GM12878 (cell line): ENCODE data around the gene NSMCE1. TPM values are rescaled to one million over a fixed set of nuclear protein-coding genes. Genes with fewer than 3 reads are reported as not detected.
A peak's percentile ranks its signal among the peaks of the same experiment; 100 is the strongest.

Experiments used
- CBFB ChIP-seq: IDR thresholded peaks from 2 replicates; pipeline ENCODE4 v1.6.1; 2016; ENCODE audit warnings: antibody characterized with exemption, low read depth
- EZH2 ChIP-seq: IDR thresholded peaks from 2 replicates; pipeline ENCODE4 v1.6.1; 2012; ENCODE audit warnings: low read depth, mild to moderate bottlenecking, control low read depth, inconsistent platforms, low read length, borderline replicate concordance; ENCODE audit not compliant: control insufficient read depth
- FOS ChIP-seq: IDR thresholded peaks from 3 replicates; pipeline ENCODE4 v1.6.1; 2011; ENCODE audit warnings: borderline replicate concordance; ENCODE audit not compliant: insufficient read length; ENCODE audit errors: extremely low read depth
- FOXK2 ChIP-seq: fragments of 450-650 bp; IDR thresholded peaks from 2 replicates; pipeline ENCODE4 v1.6.1; 2017; ENCODE audit warnings: mild to moderate bottlenecking, moderate library complexity
- FOXM1 ChIP-seq: IDR thresholded peaks from 2 replicates; pipeline ENCODE4 v1.6.1; 2012; ENCODE audit warnings: low read depth, mild to moderate bottlenecking, inconsistent platforms, low read length, moderate library complexity
- JUNB ChIP-seq: IDR thresholded peaks from 2 replicates; pipeline ENCODE4 v1.6.1; 2016; ENCODE audit warnings: antibody characterized with exemption, mild to moderate bottlenecking
- KAT2A ChIP-seq: conservative IDR thresholded peaks from 2 replicates; pipeline ENCODE4 v1.6.1; 2011; ENCODE audit warnings: low read depth, low read length; ENCODE audit not compliant: control insufficient read depth
- MYB ChIP-seq: fragments of 150-350 bp; IDR thresholded peaks from 2 replicates; pipeline ENCODE4 v1.6.1; 2014; ENCODE audit warnings: mild to moderate bottlenecking, low read depth, low read length, borderline replicate concordance
- NFIC ChIP-seq: IDR thresholded peaks from 2 replicates; pipeline ENCODE4 v1.6.1; 2012; ENCODE audit warnings: low read depth, mild to moderate bottlenecking, inconsistent platforms, low read length, moderate library complexity
- POLR2AphosphoS5 ChIP-seq: IDR thresholded peaks from 2 replicates; pipeline ENCODE4 v1.6.1; 2011; ENCODE audit warnings: mild to moderate bottlenecking, low read length, inconsistent platforms
- POU2F2 ChIP-seq: IDR thresholded peaks from 3 replicates; pipeline ENCODE4 v1.6.1; 2011; ENCODE audit warnings: low read depth, mild to moderate bottlenecking, low read length, borderline replicate concordance
- ZBTB4 ChIP-seq: fragments of 450-650 bp; formaldehyde crosslinking; IDR thresholded peaks from 2 replicates; pipeline ENCODE4 v1.4.0; 2022; ENCODE audit warnings: mild to moderate bottlenecking, moderate library complexity
- ZBTB40 ChIP-seq: fragments of 450-650 bp; IDR thresholded peaks from 2 replicates; pipeline ENCODE4 v1.6.1; 2016; ENCODE audit warnings: mild to moderate bottlenecking, moderate library complexity, borderline replicate concordance
- polyA plus RNA-seq, 11 experiments: library from polyadenylated mRNA; depleted of rRNA in 4 of 11; unstranded in 6 of 11; stranded (reverse) in 5 of 11; fragments of >200 nt; fragmentation: Nextera tagmentation in 4 of 11; fragmentation: Illumina TruSeq in 1 of 11; extraction: Ambion mirVana in 4 of 11; extraction: Trizol in 1 of 11; gene quantifications; 1 replicate in 1 of 11; 2 replicates in 10 of 11; pipeline versions ENCODE4 v1.2.1 to v1.2.3, GENCODE V29; 2011 to 2016; ENCODE audit warnings: inconsistent platforms in 2 of 11, missing spikeins in 2 of 11, low read depth in 1 of 11
- total RNA-seq, 4 experiments: library from RNA; depleted of rRNA in 3 of 4; stranded (reverse); fragments of >200 nt in 3 of 4; fragmentation: Illumina TruSeq in 1 of 4; extraction: Trizol in 1 of 4; gene quantifications; 2 replicates each; pipeline versions ENCODE4 v1.2.1 to v1.2.3, GENCODE V29; 2013 to 2021
- TF ChIP-seq, protein P1 (sequence below): fragments of 450-650 bp; conservative IDR thresholded peaks from 2 replicates; pipeline ENCODE4 v1.6.1; 2017; ENCODE audit warnings: mild to moderate bottlenecking, moderate library complexity
- TF ChIP-seq, protein P2 (sequence below): fragments of 450-650 bp; IDR thresholded peaks from 2 replicates; pipeline ENCODE4 v1.6.1; 2016; ENCODE audit warnings: mild to moderate bottlenecking
- TF ChIP-seq, protein P3 (sequence below), 3 experiments: IDR thresholded peaks in 2 of 3; conservative IDR thresholded peaks in 1 of 3; 2 replicates each; pipeline ENCODE4 v1.5.1; 2011; ENCODE audit warnings: low read depth in 3 of 3, low read length in 3 of 3, mild to moderate bottlenecking in 3 of 3, control low read depth in 2 of 3, moderate library complexity in 2 of 3, inconsistent platforms in 1 of 3, mixed read lengths in 1 of 3; ENCODE audit not compliant: control insufficient read depth in 2 of 3, insufficient read depth in 1 of 3; ENCODE audit errors: extremely low read depth in 1 of 3

The NSMCE1 gene
- total and polyA plus RNA-seq, 10 of the 15 experiments (the other 5 are each of a cell fraction or from before 2014, with no cell fraction given): 54.0 to 214 (median 71.4) TPM

DNA sequence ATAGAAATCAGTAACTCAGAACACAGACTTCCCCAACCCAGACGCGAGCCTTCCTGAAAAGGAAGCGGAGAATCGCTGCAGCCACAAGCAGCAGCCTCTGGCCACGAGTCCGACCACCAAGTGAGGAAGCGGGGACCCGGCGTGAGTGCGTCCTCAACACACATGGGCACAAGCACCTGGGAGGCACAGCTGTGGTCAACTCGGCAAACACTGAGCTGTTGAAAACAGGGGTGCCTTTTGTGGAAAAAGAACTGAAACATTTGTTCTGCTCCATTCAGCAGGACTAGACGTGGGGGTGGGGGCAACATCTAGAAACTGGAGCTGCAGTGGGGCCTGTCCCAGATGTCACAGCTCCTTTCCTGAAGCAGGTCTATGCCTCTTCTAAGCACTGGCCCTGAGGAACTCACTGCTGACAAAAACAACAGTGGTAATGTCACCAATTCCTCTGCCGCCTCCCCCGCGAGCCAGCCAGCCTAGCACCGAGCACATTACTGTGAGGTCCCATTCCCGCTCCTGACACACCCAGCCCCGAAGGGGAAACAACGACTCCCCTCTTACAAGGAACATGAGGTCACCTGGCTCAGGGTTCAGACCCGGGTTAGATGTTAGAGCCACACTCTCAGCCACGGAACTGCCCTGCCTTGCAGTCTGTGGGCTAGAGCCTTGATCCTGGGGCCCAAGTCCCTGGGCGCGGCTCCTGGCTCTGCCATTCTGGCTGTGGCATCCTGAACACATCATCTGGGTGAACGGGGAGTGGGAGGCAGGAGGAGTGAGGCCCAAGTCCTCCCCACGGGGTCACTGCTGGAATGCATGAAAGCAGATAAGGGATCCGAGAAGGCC lies 36.3 kb downstream of the NSMCE1 start (continued):
- TF ChIP-seq ZBTB40 (no peak), ZBTB4 (CRISPR knock-in tag) (no peak), EZH2 (no peak), FOXK2 (no peak), POLR2AphosphoS5 (no peak), FOXM1 (no peak), MYB (no peak), FOS (no peak), POU2F2 (no peak), NFIC (peak; percentile 32; the same call in 1 of the 2 replicates), KAT2A (no peak), JUNB (no peak), CBFB (peak; percentile 25; the same call in 1 of the 2 replicates)
- TF ChIP-seq, protein P1, sequence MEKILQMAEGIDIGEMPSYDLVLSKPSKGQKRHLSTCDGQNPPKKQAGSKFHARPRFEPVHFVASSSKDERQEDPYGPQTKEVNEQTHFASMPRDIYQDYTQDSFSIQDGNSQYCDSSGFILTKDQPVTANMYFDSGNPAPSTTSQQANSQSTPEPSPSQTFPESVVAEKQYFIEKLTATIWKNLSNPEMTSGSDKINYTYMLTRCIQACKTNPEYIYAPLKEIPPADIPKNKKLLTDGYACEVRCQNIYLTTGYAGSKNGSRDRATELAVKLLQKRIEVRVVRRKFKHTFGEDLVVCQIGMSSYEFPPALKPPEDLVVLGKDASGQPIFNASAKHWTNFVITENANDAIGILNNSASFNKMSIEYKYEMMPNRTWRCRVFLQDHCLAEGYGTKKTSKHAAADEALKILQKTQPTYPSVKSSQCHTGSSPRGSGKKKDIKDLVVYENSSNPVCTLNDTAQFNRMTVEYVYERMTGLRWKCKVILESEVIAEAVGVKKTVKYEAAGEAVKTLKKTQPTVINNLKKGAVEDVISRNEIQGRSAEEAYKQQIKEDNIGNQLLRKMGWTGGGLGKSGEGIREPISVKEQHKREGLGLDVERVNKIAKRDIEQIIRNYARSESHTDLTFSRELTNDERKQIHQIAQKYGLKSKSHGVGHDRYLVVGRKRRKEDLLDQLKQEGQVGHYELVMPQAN: no peak
- TF ChIP-seq, protein P2, sequence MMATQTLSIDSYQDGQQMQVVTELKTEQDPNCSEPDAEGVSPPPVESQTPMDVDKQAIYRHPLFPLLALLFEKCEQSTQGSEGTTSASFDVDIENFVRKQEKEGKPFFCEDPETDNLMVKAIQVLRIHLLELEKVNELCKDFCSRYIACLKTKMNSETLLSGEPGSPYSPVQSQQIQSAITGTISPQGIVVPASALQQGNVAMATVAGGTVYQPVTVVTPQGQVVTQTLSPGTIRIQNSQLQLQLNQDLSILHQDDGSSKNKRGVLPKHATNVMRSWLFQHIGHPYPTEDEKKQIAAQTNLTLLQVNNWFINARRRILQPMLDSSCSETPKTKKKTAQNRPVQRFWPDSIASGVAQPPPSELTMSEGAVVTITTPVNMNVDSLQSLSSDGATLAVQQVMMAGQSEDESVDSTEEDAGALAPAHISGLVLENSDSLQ: no peak
- TF ChIP-seq, protein P3, sequence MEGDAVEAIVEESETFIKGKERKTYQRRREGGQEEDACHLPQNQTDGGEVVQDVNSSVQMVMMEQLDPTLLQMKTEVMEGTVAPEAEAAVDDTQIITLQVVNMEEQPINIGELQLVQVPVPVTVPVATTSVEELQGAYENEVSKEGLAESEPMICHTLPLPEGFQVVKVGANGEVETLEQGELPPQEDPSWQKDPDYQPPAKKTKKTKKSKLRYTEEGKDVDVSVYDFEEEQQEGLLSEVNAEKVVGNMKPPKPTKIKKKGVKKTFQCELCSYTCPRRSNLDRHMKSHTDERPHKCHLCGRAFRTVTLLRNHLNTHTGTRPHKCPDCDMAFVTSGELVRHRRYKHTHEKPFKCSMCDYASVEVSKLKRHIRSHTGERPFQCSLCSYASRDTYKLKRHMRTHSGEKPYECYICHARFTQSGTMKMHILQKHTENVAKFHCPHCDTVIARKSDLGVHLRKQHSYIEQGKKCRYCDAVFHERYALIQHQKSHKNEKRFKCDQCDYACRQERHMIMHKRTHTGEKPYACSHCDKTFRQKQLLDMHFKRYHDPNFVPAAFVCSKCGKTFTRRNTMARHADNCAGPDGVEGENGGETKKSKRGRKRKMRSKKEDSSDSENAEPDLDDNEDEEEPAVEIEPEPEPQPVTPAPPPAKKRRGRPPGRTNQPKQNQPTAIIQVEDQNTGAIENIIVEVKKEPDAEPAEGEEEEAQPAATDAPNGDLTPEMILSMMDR (IDR thresholded peaks at IDR 0.05 in 2 of 3, conservative IDR thresholded peaks at IDR 0.05 in 1 of 3; ENCODE audit: control insufficient read depth in 2 of 3, extremely low read depth in 1 of 3, insufficient read depth in 1 of 3, low read depth in 3 of 3, low read length in 3 of 3): no peak
